Mesenchymal stem cell (in vitro differentiated cells and primary cell): ENCODE data around the gene CACNA2D3.

ENCODE experiments used
- DNase-seq: peaks from one replicate; pipeline ENCODE4 v3.0.0-alpha.2; 2013
- H2AFZ ChIP-seq: one replicate; pipeline ENCODE4 v1.6.1; 2013; ENCODE audit warnings: low read depth, mild to moderate bottlenecking, control low read depth, inconsistent platforms, low read length, moderate library complexity
- H2AK5ac ChIP-seq: 2 replicates; pipeline ENCODE4 v1.6.1; 2013; ENCODE audit warnings: low read length, moderate library complexity, mild to moderate bottlenecking, inconsistent platforms; ENCODE audit not compliant: severe bottlenecking
- H2BK120ac ChIP-seq: one replicate; pipeline ENCODE4 v1.6.1; 2013; ENCODE audit warnings: low read depth, mild to moderate bottlenecking, inconsistent platforms, low read length, moderate library complexity
- H2BK12ac ChIP-seq, 2 experiments: one replicate each; pipeline ENCODE4 v1.6.1; 2013; ENCODE audit warnings: inconsistent platforms in 2 of 2, low read length in 2 of 2, mild to moderate bottlenecking in 2 of 2, moderate library complexity in 2 of 2, control low read depth in 1 of 2
- H2BK15ac ChIP-seq: one replicate; pipeline ENCODE4 v1.6.1; 2013; ENCODE audit warnings: mild to moderate bottlenecking, low read depth, inconsistent platforms; ENCODE audit not compliant: poor library complexity, severe bottlenecking
- H2BK5ac ChIP-seq: 2 replicates; pipeline ENCODE4 v1.6.1; 2013; ENCODE audit warnings: low read depth, mild to moderate bottlenecking, low read length, control low read depth, inconsistent platforms; ENCODE audit not compliant: poor library complexity, severe bottlenecking
- H3K14ac ChIP-seq, 2 experiments: one replicate each; pipeline ENCODE4 v1.6.1; 2013; ENCODE audit warnings: inconsistent platforms in 2 of 2, low read length in 2 of 2, control low read depth in 1 of 2, mild to moderate bottlenecking in 1 of 2, moderate library complexity in 1 of 2
- H3K18ac ChIP-seq, 2 experiments: one replicate each; pipeline ENCODE4 v1.6.1; 2013; ENCODE audit warnings: inconsistent platforms in 2 of 2, low read length in 2 of 2, control low read depth in 1 of 2, low read depth in 1 of 2, mild to moderate bottlenecking in 1 of 2
- H3K23ac ChIP-seq, 2 experiments: one replicate each; pipeline ENCODE4 v1.6.1; 2013; ENCODE audit warnings: inconsistent platforms in 2 of 2, low read length in 2 of 2, mild to moderate bottlenecking in 2 of 2, moderate library complexity in 2 of 2, control low read depth in 1 of 2
- H3K27ac ChIP-seq: 2 replicates; pipeline ENCODE4 v1.5.1; 2013; ENCODE audit warnings: mild to moderate bottlenecking, moderate library complexity, low read length, control low read depth, inconsistent platforms; ENCODE audit not compliant: poor library complexity, severe bottlenecking
- H3K27me3 ChIP-seq, 2 experiments: 2 replicates each; pipeline versions ENCODE4 v1.6.1 to v1.7.0; 2013; ENCODE audit warnings: low read length in 2 of 2, mild to moderate bottlenecking in 2 of 2, moderate library complexity in 2 of 2, control low read depth in 1 of 2, inconsistent platforms in 1 of 2; ENCODE audit not compliant: control insufficient read depth in 1 of 2, insufficient read depth in 1 of 2
- H3K36me3 ChIP-seq, 2 experiments: 2 replicates each; pipeline versions ENCODE4 v1.6.1 to v1.7.0; 2013; ENCODE audit warnings: low read length in 2 of 2, control low read depth in 1 of 2, inconsistent platforms in 1 of 2, low read depth in 1 of 2, mild to moderate bottlenecking in 1 of 2; ENCODE audit not compliant: insufficient read depth in 2 of 2, control insufficient read depth in 1 of 2
- H3K4ac ChIP-seq, 2 experiments: one replicate each; pipeline ENCODE4 v1.6.1; 2013; ENCODE audit warnings: inconsistent platforms in 2 of 2, low read length in 2 of 2, mild to moderate bottlenecking in 2 of 2, moderate library complexity in 2 of 2, control low read depth in 1 of 2, low read depth in 1 of 2
- H3K4me1 ChIP-seq: 2 replicates; pipeline ENCODE4 v1.6.1; 2013; ENCODE audit warnings: low read depth, low read length, control low read depth; ENCODE audit not compliant: control insufficient read depth, insufficient read depth
- H3K4me2 ChIP-seq: 2 replicates; pipeline ENCODE4 v1.6.1; 2013; ENCODE audit warnings: low read length, mild to moderate bottlenecking, inconsistent platforms; ENCODE audit not compliant: poor library complexity, severe bottlenecking
- H3K4me3 ChIP-seq, 2 experiments: 2 replicates each; pipeline versions ENCODE4 v1.5.1 to v1.7.0; 2013; ENCODE audit warnings: low read length in 2 of 2, mild to moderate bottlenecking in 2 of 2, control low read depth in 1 of 2, low read depth in 1 of 2; ENCODE audit not compliant: insufficient read depth in 1 of 2
- H3K79me1 ChIP-seq: replicated peaks from 2 replicates; pipeline ENCODE4 v1.6.1; 2013; ENCODE audit warnings: mild to moderate bottlenecking, control low read depth, low read length, inconsistent platforms; ENCODE audit not compliant: poor library complexity, severe bottlenecking
- H3K9ac ChIP-seq: 2 replicates; pipeline ENCODE4 v1.7.0; 2013; ENCODE audit warnings: mild to moderate bottlenecking, low read length, moderate library complexity
- H3K9me3 ChIP-seq: 2 replicates; pipeline ENCODE4 v1.7.0; 2013; ENCODE audit warnings: mild to moderate bottlenecking, low read length; ENCODE audit not compliant: control insufficient read depth
- H4K8ac ChIP-seq: one replicate; pipeline ENCODE4 v1.6.1; 2013; ENCODE audit warnings: inconsistent platforms, mild to moderate bottlenecking, low read length, moderate library complexity
- H4K91ac ChIP-seq: one replicate; pipeline ENCODE4 v1.6.1; 2013; ENCODE audit warnings: mild to moderate bottlenecking, low read length, inconsistent platforms
- WGBS: methylation state at CpG from one replicate; pipeline ENCODE4 v1.1.7; 2013; ENCODE audit warnings: mixed read lengths; 5-methylcytosine and 5-hydroxymethylcytosine counted together

CACNA2D3 gene

GRCh38 chr3:54214845-54215244 lies 92.5 kb downstream of the CACNA2D3 start:
- Histone ChIP-seq H3K4ac (no peak overlapping the region), H4K8ac (no peak overlapping the region), H3K4me1 (no peaks in the 10 kb centered on the region), H4K91ac (no peak overlapping the region), H2BK5ac (no peak overlapping the region), H3K27ac (no peak overlapping the region), H3K9ac (no peak overlapping the region), H3K14ac (no peak overlapping the region), H3K27me3 (no peaks in the 10 kb centered on the region), H2BK12ac (no peak overlapping the region), H2AFZ (no peak overlapping the region), H3K4me2 (no peak overlapping the region), H3K9me3 (no peaks in the 10 kb centered on the region), H3K36me3 (no peaks in the 10 kb centered on the region), H2BK120ac (no peak overlapping the region), H3K23ac (no peak overlapping the region), H3K4me3 (no peak overlapping the region), H3K18ac (no peak overlapping the region), H2AK5ac (no peak overlapping the region), H2BK15ac (no peak overlapping the region), H3K79me1 (no peaks in the 10 kb centered on the region)
- 67% methylated on average over 1 of the region's 1 CpG for WGBS
- no peak for DNase-seq

- H3K9me3 ChIP-seq: no peaks in the 10 kb centered on the region
- no peak overlapping the region for H2BK5ac ChIP-seq
- 83% methylated on average over 1 of the region's 5 CpGs for WGBS
- H2AFZ ChIP-seq: no peak overlapping the region
- H4K8ac ChIP-seq: no peak overlapping the region
- no peaks in the 10 kb centered on the region for H3K79me1 ChIP-seq
- H3K23ac ChIP-seq: no peak overlapping the region
- no peak overlapping the region for H2BK12ac ChIP-seq
- no peak overlapping the region for H2BK120ac ChIP-seq
- no peak overlapping the region for H3K9ac ChIP-seq
- no peaks in the 10 kb centered on the region for H3K27me3 ChIP-seq
- H3K4me1 ChIP-seq: no peaks in the 10 kb centered on the region
- no peak overlapping the region for H4K91ac ChIP-seq
- no peak overlapping the region for H3K27ac ChIP-seq
- H3K18ac ChIP-seq: no peak overlapping the region
- no peak overlapping the region for H3K4me3 ChIP-seq
- H2BK15ac ChIP-seq: no peak overlapping the region
- H2AK5ac ChIP-seq: no peak overlapping the region
- no peak overlapping the region for H3K4ac ChIP-seq
- H3K14ac ChIP-seq: no peak overlapping the region
- DNase-seq: no peak
- no peak overlapping the region for H3K4me2 ChIP-seq
- H3K36me3 ChIP-seq: no peaks in the 10 kb centered on the region
Measured at GRCh38 chr3:54215521-54215920, 93.2 kb downstream of the CACNA2D3 start.

GRCh38 chr3:54217828-54218227 lies 95.5 kb downstream of the CACNA2D3 start:
- no peak overlapping the region for H2BK12ac ChIP-seq
- no peak overlapping the region for H3K14ac ChIP-seq
- H3K36me3 ChIP-seq: no peaks in the 10 kb centered on the region
- H3K4me3 ChIP-seq: no peak overlapping the region
- no peaks in the 10 kb centered on the region for H3K79me1 ChIP-seq
- H3K23ac ChIP-seq: no peak overlapping the region
- no peaks in the 10 kb centered on the region for H3K9me3 ChIP-seq
- H2AK5ac ChIP-seq: no peak overlapping the region
- no peak overlapping the region for H3K4me2 ChIP-seq
- 62% methylated on average over 5 of the region's 5 CpGs for WGBS
- no peak for DNase-seq
- no peak overlapping the region for H3K27ac ChIP-seq
- H3K9ac ChIP-seq: no peak overlapping the region
- no peak overlapping the region for H4K8ac ChIP-seq
- H4K91ac ChIP-seq: no peak overlapping the region
- no peaks in the 10 kb centered on the region for H3K27me3 ChIP-seq
- H3K4ac ChIP-seq: no peak overlapping the region
- H3K18ac ChIP-seq: no peak overlapping the region
- no peak overlapping the region for H2BK120ac ChIP-seq
- H3K4me1 ChIP-seq: no peaks in the 10 kb centered on the region
- no peak overlapping the region for H2BK15ac ChIP-seq
- no peak overlapping the region for H2AFZ ChIP-seq
- H2BK5ac ChIP-seq: no peak overlapping the region

- H2AFZ ChIP-seq: no peak overlapping the region
- no peaks in the 10 kb centered on the region for H3K36me3 ChIP-seq
- no peak overlapping the region for H3K18ac ChIP-seq
- DNase-seq: no peak
- no peak overlapping the region for H3K9ac ChIP-seq
- no peak overlapping the region for H3K4me2 ChIP-seq
- H2BK15ac ChIP-seq: no peak overlapping the region
- H3K27me3 ChIP-seq: no peaks in the 10 kb centered on the region
- no peak overlapping the region for H2BK5ac ChIP-seq
- H3K79me1 ChIP-seq: no peaks in the 10 kb centered on the region
- H3K9me3 ChIP-seq: no peaks in the 10 kb centered on the region
- no peaks in the 10 kb centered on the region for H3K4me1 ChIP-seq
- no peak overlapping the region for H2BK12ac ChIP-seq
- H3K4ac ChIP-seq: no peak overlapping the region
- no peak overlapping the region for H3K14ac ChIP-seq
- no peak overlapping the region for H3K4me3 ChIP-seq
- H4K8ac ChIP-seq: no peak overlapping the region
- H3K23ac ChIP-seq: no peak overlapping the region
- H4K91ac ChIP-seq: no peak overlapping the region
- H2AK5ac ChIP-seq: no peak overlapping the region
- H3K27ac ChIP-seq: no peak overlapping the region
- no peak overlapping the region for H2BK120ac ChIP-seq
Measured at GRCh38 chr3:54222316-54222715, 100.0 kb downstream of the CACNA2D3 start.
